Left forelimb (tissue), 1 donor: ENCODE data around the gene CELA2B.
"Not testable (repeated sequence)": the region's sequence is repeated elsewhere in the genome, so short reads cannot be mapped to it uniquely, and the experiment has no call there.

Experiments used
- DNase-seq: peaks from one replicate; pipeline ENCODE4 v3.0.0-alpha.2; 2018; ENCODE audit warnings: low spot score

Gene CELA2B

GRCh38 chr1:15475752-15476314, at the start of gene CELA2B:
Gene CELA2B (plus strand): TSS chr1:15476104. CDS start chr1:15476126, 22 bp downstream.
- DNase-seq, result no peak

GRCh38 chr1:15426492-15427279, 49.2 kb upstream of the CELA2B start:
- no peak for DNase-seq

GRCh38 chr1:15427280-15427666, 48.6 kb upstream of the CELA2B start:
- no peak for DNase-seq

GRCh38 chr1:15428252-15428651, 47.7 kb upstream of the CELA2B start:
- not testable (repeated sequence) for DNase-seq

- no peak for DNase-seq
These were observed 47.0 kb upstream of the CELA2B start for GRCh38 chr1:15428815-15429435.

GRCh38 chr1:15429701-15430149, 46.2 kb upstream of the CELA2B start:
- no peak for DNase-seq

GRCh38 chr1:15430787-15431570, 44.9 kb upstream of the CELA2B start:
- DNase-seq, result peak; percentile 85

GRCh38 chr1:15431571-15431948, 44.3 kb upstream of the CELA2B start:
- no peak for DNase-seq

- no peak for DNase-seq
These were observed 43.6 kb upstream of the CELA2B start for GRCh38 chr1:15432324-15432723.

- DNase-seq, result no peak
These were observed 42.4 kb upstream of the CELA2B start for GRCh38 chr1:15433471-15433870.

GRCh38 chr1:15434739-15435138, 41.2 kb upstream of the CELA2B start:
- DNase-seq, result not testable (repeated sequence)

- DNase-seq, result no peak
These were observed 40.4 kb upstream of the CELA2B start for GRCh38 chr1:15435239-15436077.

- no peak for DNase-seq
These were observed 38.9 kb upstream of the CELA2B start for GRCh38 chr1:15436881-15437442.

- no peak for DNase-seq
These were observed 36.6 kb upstream of the CELA2B start for GRCh38 chr1:15439325-15439724.

GRCh38 chr1:15440357-15440756, 35.5 kb upstream of the CELA2B start:
- DNase-seq, result no peak

- no peak for DNase-seq
These were observed 34.7 kb upstream of the CELA2B start for GRCh38 chr1:15441247-15441646.

- DNase-seq, result no peak
These were observed 33.8 kb upstream of the CELA2B start for GRCh38 chr1:15442119-15442518.

GRCh38 chr1:15442759-15443158, 33.1 kb upstream of the CELA2B start:
- DNase-seq, result no peak

GRCh38 chr1:15443281-15443680, 32.6 kb upstream of the CELA2B start:
- DNase-seq, result no peak

- DNase-seq, result no peak
These were observed 31.2 kb upstream of the CELA2B start for GRCh38 chr1:15444468-15445389.
